ENCODE data around the gene MS4A6E.

GRCh38 chr11:60321051-60321450 lies 6.0 kb upstream of the MS4A6E start:
- TF ChIP-seq, protein P1, sequence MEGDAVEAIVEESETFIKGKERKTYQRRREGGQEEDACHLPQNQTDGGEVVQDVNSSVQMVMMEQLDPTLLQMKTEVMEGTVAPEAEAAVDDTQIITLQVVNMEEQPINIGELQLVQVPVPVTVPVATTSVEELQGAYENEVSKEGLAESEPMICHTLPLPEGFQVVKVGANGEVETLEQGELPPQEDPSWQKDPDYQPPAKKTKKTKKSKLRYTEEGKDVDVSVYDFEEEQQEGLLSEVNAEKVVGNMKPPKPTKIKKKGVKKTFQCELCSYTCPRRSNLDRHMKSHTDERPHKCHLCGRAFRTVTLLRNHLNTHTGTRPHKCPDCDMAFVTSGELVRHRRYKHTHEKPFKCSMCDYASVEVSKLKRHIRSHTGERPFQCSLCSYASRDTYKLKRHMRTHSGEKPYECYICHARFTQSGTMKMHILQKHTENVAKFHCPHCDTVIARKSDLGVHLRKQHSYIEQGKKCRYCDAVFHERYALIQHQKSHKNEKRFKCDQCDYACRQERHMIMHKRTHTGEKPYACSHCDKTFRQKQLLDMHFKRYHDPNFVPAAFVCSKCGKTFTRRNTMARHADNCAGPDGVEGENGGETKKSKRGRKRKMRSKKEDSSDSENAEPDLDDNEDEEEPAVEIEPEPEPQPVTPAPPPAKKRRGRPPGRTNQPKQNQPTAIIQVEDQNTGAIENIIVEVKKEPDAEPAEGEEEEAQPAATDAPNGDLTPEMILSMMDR (IDR thresholded peaks at IDR 0.05), result no peak
- no peak for TF ChIP-seq POLR2A (IDR thresholded peaks at IDR 0.05)
- TF ChIP-seq EP300 (IDR thresholded peaks at IDR 0.05), result no peak
- no peak for TF ChIP-seq POLR2AphosphoS5 (IDR thresholded peaks at IDR 0.05)
